Stimulated activated naive CD8-positive, alpha-beta T cell treated with anti-CD3 and anti-CD28 coated beads, Interleukin-15, Interleukin-2, amounts not matched to agents 100 ng/mL and 50 ng/mL, for 24 hours (primary cell): ENCODE measurements around the gene TMEM242.
A peak's percentile ranks its signal among the peaks of the same experiment; 100 is the strongest.

Experiments used
- H3K27ac Mint-ChIP-seq: one replicate; pipeline ENCODE4 v1.8.0; 2021; ENCODE audit warnings: mild to moderate bottlenecking, mixed read lengths
- H3K27me3 Mint-ChIP-seq: one replicate; pipeline ENCODE4 v1.8.0; 2021; ENCODE audit warnings: mixed read lengths
- H3K36me3 Mint-ChIP-seq: one replicate; pipeline ENCODE4 v1.8.0; 2021; ENCODE audit warnings: low read depth, mixed read lengths
- H3K4me1 Mint-ChIP-seq: one replicate; pipeline ENCODE4 v1.8.0; 2021; ENCODE audit warnings: low read depth, mixed read lengths
- H3K4me3 Mint-ChIP-seq: one replicate; pipeline ENCODE4 v1.8.0; 2021; ENCODE audit warnings: mild to moderate bottlenecking, mixed read lengths
- H3K9me3 Mint-ChIP-seq: one replicate; pipeline ENCODE4 v1.8.0; 2021; ENCODE audit warnings: mixed read lengths

The TMEM242 gene

GRCh38 chr6:157272866-157273755, 50.2 kb downstream of the TMEM242 start:
- Mint-ChIP-seq H3K9me3 (peaks cover 10% of the 10 kb centered on the region), H3K27ac (no peak overlapping the region)

GRCh38 chr6:157272372-157272771, 50.9 kb downstream of the TMEM242 start:
- H3K36me3 Mint-ChIP-seq = no peaks in the 10 kb centered on the region
- no peak overlapping the region for H3K27ac Mint-ChIP-seq
- peaks cover 10% of the 10 kb centered on the region for H3K9me3 Mint-ChIP-seq
- peaks cover 11% of the 10 kb centered on the region for H3K4me1 Mint-ChIP-seq
- peaks cover 4% of the 10 kb centered on the region for H3K27me3 Mint-ChIP-seq
- no peak overlapping the region for H3K4me3 Mint-ChIP-seq

More at GRCh38 chr6:157272866-157273755, 50.2 kb downstream of the TMEM242 start:
- peaks cover 4% of the 10 kb centered on the region for H3K27me3 Mint-ChIP-seq
- H3K36me3 Mint-ChIP-seq = no peaks in the 10 kb centered on the region
- peaks cover 11% of the 10 kb centered on the region for H3K4me1 Mint-ChIP-seq
- H3K4me3 Mint-ChIP-seq = no peak overlapping the region

GRCh38 chr6:157271911-157272310, 51.4 kb downstream of the TMEM242 start:
- Mint-ChIP-seq H3K4me3 (no peak overlapping the region), H3K4me1 (peaks cover 11% of the 10 kb centered on the region), H3K36me3 (no peaks in the 10 kb centered on the region), H3K9me3 (peaks cover 10% of the 10 kb centered on the region), H3K27ac (no peak overlapping the region), H3K27me3 (peaks cover 4% of the 10 kb centered on the region)

- Mint-ChIP-seq H3K27me3 (no peaks in the 10 kb centered on the region), H3K9me3 (peaks cover 10% of the 10 kb centered on the region), H3K36me3 (no peaks in the 10 kb centered on the region), H3K27ac (no peak overlapping the region), H3K4me1 (peaks cover 11% of the 10 kb centered on the region), H3K4me3 (no peak overlapping the region)
Observed at GRCh38 chr6:157271441-157271840, 51.9 kb downstream of the TMEM242 start.

GRCh38 chr6:157270916-157271315, 52.4 kb downstream of the TMEM242 start:
- Mint-ChIP-seq H3K36me3 (no peaks in the 10 kb centered on the region), H3K4me1 (peaks cover 11% of the 10 kb centered on the region), H3K4me3 (no peak overlapping the region), H3K27ac (no peak overlapping the region), H3K9me3 (peaks cover 10% of the 10 kb centered on the region), H3K27me3 (no peaks in the 10 kb centered on the region)

GRCh38 chr6:157270308-157270707, 53.0 kb downstream of the TMEM242 start:
- Mint-ChIP-seq H3K4me3 (no peak overlapping the region), H3K4me1 (peaks cover 11% of the 10 kb centered on the region), H3K36me3 (no peaks in the 10 kb centered on the region), H3K27me3 (no peaks in the 10 kb centered on the region), H3K27ac (peak overlapping the region; percentile 4), H3K9me3 (peaks cover 10% of the 10 kb centered on the region)

GRCh38 chr6:157269261-157269794, 54.0 kb downstream of the TMEM242 start:
- Mint-ChIP-seq H3K27ac (no peak overlapping the region), H3K27me3 (no peaks in the 10 kb centered on the region), H3K4me1 (peaks cover 11% of the 10 kb centered on the region), H3K36me3 (no peaks in the 10 kb centered on the region), H3K9me3 (peaks cover 10% of the 10 kb centered on the region), H3K4me3 (no peak overlapping the region)

- Mint-ChIP-seq H3K4me1 (peaks cover 6% of the 10 kb centered on the region), H3K27me3 (no peaks in the 10 kb centered on the region), H3K36me3 (no peaks in the 10 kb centered on the region), H3K27ac (no peak overlapping the region), H3K4me3 (no peak overlapping the region), H3K9me3 (peaks cover 10% of the 10 kb centered on the region)
Observed at GRCh38 chr6:157268835-157269234, 54.5 kb downstream of the TMEM242 start.

- Mint-ChIP-seq H3K9me3 (peaks cover 10% of the 10 kb centered on the region), H3K36me3 (no peaks in the 10 kb centered on the region), H3K4me3 (no peak overlapping the region), H3K4me1 (peaks cover 2% of the 10 kb centered on the region), H3K27ac (no peak overlapping the region), H3K27me3 (no peaks in the 10 kb centered on the region)
Observed at GRCh38 chr6:157268396-157268795, 54.9 kb downstream of the TMEM242 start.

GRCh38 chr6:157267654-157268053, 55.7 kb downstream of the TMEM242 start:
- Mint-ChIP-seq H3K4me1 (no peaks in the 10 kb centered on the region), H3K36me3 (no peaks in the 10 kb centered on the region), H3K4me3 (no peak overlapping the region), H3K27me3 (no peaks in the 10 kb centered on the region), H3K9me3 (peaks cover 10% of the 10 kb centered on the region), H3K27ac (no peak overlapping the region)

GRCh38 chr6:157267109-157267611, 56.2 kb downstream of the TMEM242 start:
- H3K4me3 Mint-ChIP-seq = no peak overlapping the region
- peaks cover 10% of the 10 kb centered on the region for H3K9me3 Mint-ChIP-seq
- no peaks in the 10 kb centered on the region for H3K4me1 Mint-ChIP-seq
- no peaks in the 10 kb centered on the region for H3K27me3 Mint-ChIP-seq
- no peaks in the 10 kb centered on the region for H3K36me3 Mint-ChIP-seq
- H3K27ac Mint-ChIP-seq = no peak overlapping the region

GRCh38 chr6:157266274-157267101, 56.8 kb downstream of the TMEM242 start:
- no peaks in the 10 kb centered on the region for H3K27me3 Mint-ChIP-seq
- no peak overlapping the region for H3K4me3 Mint-ChIP-seq
- H3K27ac Mint-ChIP-seq = no peak overlapping the region
- H3K9me3 Mint-ChIP-seq = peaks cover 10% of the 10 kb centered on the region
- no peaks in the 10 kb centered on the region for H3K36me3 Mint-ChIP-seq
- no peaks in the 10 kb centered on the region for H3K4me1 Mint-ChIP-seq

- no peaks in the 10 kb centered on the region for H3K4me1 Mint-ChIP-seq
- H3K4me3 Mint-ChIP-seq = no peak overlapping the region
- H3K9me3 Mint-ChIP-seq = peaks cover 9% of the 10 kb centered on the region
- H3K27ac Mint-ChIP-seq = no peak overlapping the region
- H3K36me3 Mint-ChIP-seq = no peaks in the 10 kb centered on the region
- H3K27me3 Mint-ChIP-seq = no peaks in the 10 kb centered on the region
Observed at GRCh38 chr6:157265635-157266034, 57.7 kb downstream of the TMEM242 start.

GRCh38 chr6:157265186-157265585, 58.1 kb downstream of the TMEM242 start:
- H3K4me3 Mint-ChIP-seq = no peak overlapping the region
- no peaks in the 10 kb centered on the region for H3K4me1 Mint-ChIP-seq
- H3K27me3 Mint-ChIP-seq = no peaks in the 10 kb centered on the region
- H3K27ac Mint-ChIP-seq = no peak overlapping the region
- no peaks in the 10 kb centered on the region for H3K36me3 Mint-ChIP-seq
- H3K9me3 Mint-ChIP-seq = peaks cover 4% of the 10 kb centered on the region

GRCh38 chr6:157264701-157265100, 58.6 kb downstream of the TMEM242 start:
- no peaks in the 10 kb centered on the region for H3K9me3 Mint-ChIP-seq
- no peak overlapping the region for H3K4me3 Mint-ChIP-seq
- no peak overlapping the region for H3K27ac Mint-ChIP-seq
- no peaks in the 10 kb centered on the region for H3K4me1 Mint-ChIP-seq
- H3K27me3 Mint-ChIP-seq = no peaks in the 10 kb centered on the region
- no peaks in the 10 kb centered on the region for H3K36me3 Mint-ChIP-seq
